Adrenal gland (tissue), 5 donors: ENCODE data around the gene TPSB2.

Experiments used
- CTCF ChIP-seq, 6 experiments: fragments of 450-650 bp in 4 of 6; fragments of 200-600 bp in 2 of 6; sonication (generic) in 1 of 6; IDR thresholded peaks; 1 replicate in 5 of 6; 2 replicates in 1 of 6; pipeline versions ENCODE4 v1.5.1 to v1.8.0; 2016 to 2021; ENCODE audit warnings: antibody characterized with exemption in 6 of 6, mild to moderate bottlenecking in 2 of 6, moderate library complexity in 1 of 6
- POLR2A ChIP-seq, 2 donors: fragments of 450-650 bp; IDR thresholded peaks; one replicate each; pipeline ENCODE4 v1.6.1; 2017; ENCODE audit warnings: antibody characterized with exemption in 2 of 2, mild to moderate bottlenecking in 2 of 2, moderate library complexity in 1 of 2
- donor health status: DM: no; HTN: no; CAD: no.

- TF ChIP-seq POLR2A (IDR thresholded peaks at IDR 0.05): no peak
- TF ChIP-seq CTCF (IDR thresholded peaks at IDR 0.05): no peak
Measured at GRCh38 chr16:1188432-1189189, 41.4 kb downstream of the TPSB2 start.
